WERI-Rb-1 (cell line): ENCODE measurements around the gene MCF2L2.

Experiments used
- DNase-seq: peaks from one replicate; pipeline ENCODE4 v3.0.0-alpha.2; 2020
- H3K27ac ChIP-seq: fragments of 250-450 bp; sonication (Bioruptor Pico); 2 replicates; pipeline ENCODE4 v1.5.1; 2020; ENCODE audit warnings: mild to moderate bottlenecking, moderate library complexity
- H3K27me3 ChIP-seq: fragments of 250-450 bp; sonication (Bioruptor Pico); 2 replicates; pipeline ENCODE4 v1.5.1; 2021; ENCODE audit warnings: mild to moderate bottlenecking, low read depth, moderate library complexity; ENCODE audit not compliant: insufficient read depth, severe bottlenecking
- H3K36me3 ChIP-seq: fragments of 250-450 bp; sonication (Bioruptor Pico); 2 replicates; pipeline ENCODE4 v1.5.1; 2020; ENCODE audit warnings: mild to moderate bottlenecking, moderate library complexity
- H3K4me3 ChIP-seq: 2 replicates; pipeline ENCODE4 v1.5.1; 2011; ENCODE audit warnings: low read depth, mild to moderate bottlenecking, control low read depth, low read length
- H3K9me3 ChIP-seq: fragments of 250-450 bp; sonication (Bioruptor Pico); 2 replicates; pipeline ENCODE4 v1.5.1; 2021; ENCODE audit warnings: mild to moderate bottlenecking, moderate library complexity; ENCODE audit not compliant: severe bottlenecking
- CTCF ChIP-seq: IDR thresholded peaks from 2 replicates; pipeline ENCODE4 v1.5.1; 2011; ENCODE audit warnings: low read depth, mild to moderate bottlenecking, control low read depth, inconsistent platforms, low read length

MCF2L2 gene

GRCh38 chr3:183131735-183132134, 296.7 kb downstream of the MCF2L2 start:
- Histone ChIP-seq H3K27ac (no peak overlapping the region), H3K36me3 (no peaks in the 10 kb centered on the region), H3K27me3 (no peaks in the 10 kb centered on the region), H3K4me3 (no peak overlapping the region), H3K9me3 (no peaks in the 10 kb centered on the region)
- no peak for DNase-seq
- TF ChIP-seq CTCF, result no peak

GRCh38 chr3:183131186-183131725, 297.2 kb downstream of the MCF2L2 start:
- H3K27me3 ChIP-seq, result no peaks in the 10 kb centered on the region
- H3K4me3 ChIP-seq, result no peak overlapping the region
- H3K27ac ChIP-seq, result no peak overlapping the region
- no peaks in the 10 kb centered on the region for H3K9me3 ChIP-seq
- H3K36me3 ChIP-seq, result no peaks in the 10 kb centered on the region
- DNase-seq, result no peak
- no peak for TF ChIP-seq CTCF

GRCh38 chr3:183129243-183129642, 299.2 kb downstream of the MCF2L2 start:
- Histone ChIP-seq H3K27me3 (no peaks in the 10 kb centered on the region), H3K9me3 (no peaks in the 10 kb centered on the region), H3K36me3 (no peaks in the 10 kb centered on the region), H3K4me3 (no peak overlapping the region), H3K27ac (no peak overlapping the region)
- DNase-seq, result no peak
- TF ChIP-seq CTCF, result no peak

GRCh38 chr3:183128709-183129108, 299.7 kb downstream of the MCF2L2 start:
- H3K27ac ChIP-seq, result no peak overlapping the region
- no peak overlapping the region for H3K4me3 ChIP-seq
- H3K36me3 ChIP-seq, result no peaks in the 10 kb centered on the region
- no peak for DNase-seq
- H3K9me3 ChIP-seq, result no peaks in the 10 kb centered on the region
- no peak for TF ChIP-seq CTCF
- no peaks in the 10 kb centered on the region for H3K27me3 ChIP-seq
